Measurements from ENCODE around the gene FUBP1. TPM values are rescaled to one million over a fixed set of nuclear protein-coding genes. Genes with fewer than 3 reads are reported as not detected.
"Not testable (repeated sequence)": the region's sequence is repeated elsewhere in the genome, so short reads cannot be mapped to it uniquely, and the experiment has no call there.

FUBP1 gene, protein sequence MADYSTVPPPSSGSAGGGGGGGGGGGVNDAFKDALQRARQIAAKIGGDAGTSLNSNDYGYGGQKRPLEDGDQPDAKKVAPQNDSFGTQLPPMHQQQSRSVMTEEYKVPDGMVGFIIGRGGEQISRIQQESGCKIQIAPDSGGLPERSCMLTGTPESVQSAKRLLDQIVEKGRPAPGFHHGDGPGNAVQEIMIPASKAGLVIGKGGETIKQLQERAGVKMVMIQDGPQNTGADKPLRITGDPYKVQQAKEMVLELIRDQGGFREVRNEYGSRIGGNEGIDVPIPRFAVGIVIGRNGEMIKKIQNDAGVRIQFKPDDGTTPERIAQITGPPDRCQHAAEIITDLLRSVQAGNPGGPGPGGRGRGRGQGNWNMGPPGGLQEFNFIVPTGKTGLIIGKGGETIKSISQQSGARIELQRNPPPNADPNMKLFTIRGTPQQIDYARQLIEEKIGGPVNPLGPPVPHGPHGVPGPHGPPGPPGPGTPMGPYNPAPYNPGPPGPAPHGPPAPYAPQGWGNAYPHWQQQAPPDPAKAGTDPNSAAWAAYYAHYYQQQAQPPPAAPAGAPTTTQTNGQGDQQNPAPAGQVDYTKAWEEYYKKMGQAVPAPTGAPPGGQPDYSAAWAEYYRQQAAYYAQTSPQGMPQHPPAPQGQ
- total RNA-seq = 10 to 100 TPM; 25.6 to 64.3 (median 47.8) TPM

DNA sequence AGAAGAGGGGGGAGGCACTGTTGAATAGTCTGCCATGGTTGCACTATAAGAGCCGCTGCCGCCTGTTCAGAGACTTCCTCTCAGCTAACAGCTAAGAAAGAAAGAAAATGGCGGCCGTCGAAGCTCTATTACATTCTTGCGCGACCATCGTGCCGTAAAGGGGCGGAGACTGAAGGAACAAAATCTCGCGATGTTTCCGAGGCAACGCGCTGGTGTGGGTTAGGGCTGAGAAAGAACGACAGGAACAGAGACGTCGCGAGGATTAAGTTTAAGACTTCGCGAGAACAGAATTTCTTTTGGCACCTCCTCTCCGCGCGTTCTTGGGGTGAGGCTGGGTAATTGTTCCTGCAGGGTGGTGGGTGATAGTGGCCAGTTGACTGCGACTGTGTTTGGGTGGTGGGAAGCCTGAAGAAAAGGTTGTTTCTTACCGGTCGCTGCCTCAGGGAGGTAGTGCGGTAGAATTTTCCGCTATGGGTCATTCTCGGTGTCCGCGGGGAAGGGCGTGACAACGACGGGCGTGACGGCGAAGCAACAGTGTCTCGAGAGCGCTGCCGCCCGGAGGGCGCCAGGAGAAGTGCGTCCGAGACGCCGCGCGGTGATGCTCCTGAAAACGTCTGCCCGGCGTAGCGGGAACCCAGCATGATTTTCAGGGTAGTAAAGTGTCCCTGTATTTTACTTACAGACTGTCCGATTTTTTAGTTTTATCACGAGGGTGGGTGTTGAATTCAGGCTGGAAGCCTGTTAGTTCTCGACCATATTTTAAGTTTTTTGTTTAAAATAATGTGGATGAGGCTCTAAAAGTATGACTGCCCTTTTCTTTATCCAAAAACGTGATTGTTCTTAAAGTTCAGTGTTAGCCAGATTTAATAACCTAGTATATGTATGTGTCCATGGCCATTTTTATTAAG lies at the start of gene FUBP1:
Gene FUBP1, minus strand, starts transcription at position 104 of the 908 bp plus-strand sequence. Its CDS starts 68 bp downstream, at position 36.
- TF ChIP-seq POLR2A (IDR thresholded peaks at IDR 0.05) = peak; percentile 80 to 81
- TF ChIP-seq, protein P1, sequence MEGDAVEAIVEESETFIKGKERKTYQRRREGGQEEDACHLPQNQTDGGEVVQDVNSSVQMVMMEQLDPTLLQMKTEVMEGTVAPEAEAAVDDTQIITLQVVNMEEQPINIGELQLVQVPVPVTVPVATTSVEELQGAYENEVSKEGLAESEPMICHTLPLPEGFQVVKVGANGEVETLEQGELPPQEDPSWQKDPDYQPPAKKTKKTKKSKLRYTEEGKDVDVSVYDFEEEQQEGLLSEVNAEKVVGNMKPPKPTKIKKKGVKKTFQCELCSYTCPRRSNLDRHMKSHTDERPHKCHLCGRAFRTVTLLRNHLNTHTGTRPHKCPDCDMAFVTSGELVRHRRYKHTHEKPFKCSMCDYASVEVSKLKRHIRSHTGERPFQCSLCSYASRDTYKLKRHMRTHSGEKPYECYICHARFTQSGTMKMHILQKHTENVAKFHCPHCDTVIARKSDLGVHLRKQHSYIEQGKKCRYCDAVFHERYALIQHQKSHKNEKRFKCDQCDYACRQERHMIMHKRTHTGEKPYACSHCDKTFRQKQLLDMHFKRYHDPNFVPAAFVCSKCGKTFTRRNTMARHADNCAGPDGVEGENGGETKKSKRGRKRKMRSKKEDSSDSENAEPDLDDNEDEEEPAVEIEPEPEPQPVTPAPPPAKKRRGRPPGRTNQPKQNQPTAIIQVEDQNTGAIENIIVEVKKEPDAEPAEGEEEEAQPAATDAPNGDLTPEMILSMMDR (IDR thresholded peaks at IDR 0.05 in 4 of 5, conservative IDR thresholded peaks at IDR 0.05 in 1 of 5) = peak; percentile 68 to 83 (median 81)
- Histone ChIP-seq H3K36me3 (no peaks in the 10 kb centered on the region), H3K27ac (peak within 1 kb of the TSS; percentile 91 to 97 (median 94)), H3K4me3 (peak within 1 kb of the TSS; percentile 69 to 82 (median 79)), H3K9me3 (no peaks in the 10 kb centered on the region), H3K27me3 (no peaks in the 10 kb centered on the region), H3K4me1 (peaks cover 52 to 54% of the 10 kb centered on the region in 2 donors)
- peak; percentile 88 to 91 for ATAC-seq
- intact Hi-C loops (cut with DNase I; ENCODE audit: low total_unique reads) = loop anchor here (1.0 to 5.0 kb wide), 6 partner anchors 25 to 297 kb away; partner anchors contain the start of genes DNAJB4 and ZZZ3
- peak; percentile 95 to 96 for DNase-seq
- in situ Hi-C loops (cut with MboI; ENCODE audit: low sequenced_read_pairs in 4 of 4) = loop anchor here in 2 of 4 donors (5.0 to 25.0 kb wide), 3 partner anchors 133 to 633 kb away; partner anchors contain the start of gene IFI44L (in 1 of the 2)

DNA sequence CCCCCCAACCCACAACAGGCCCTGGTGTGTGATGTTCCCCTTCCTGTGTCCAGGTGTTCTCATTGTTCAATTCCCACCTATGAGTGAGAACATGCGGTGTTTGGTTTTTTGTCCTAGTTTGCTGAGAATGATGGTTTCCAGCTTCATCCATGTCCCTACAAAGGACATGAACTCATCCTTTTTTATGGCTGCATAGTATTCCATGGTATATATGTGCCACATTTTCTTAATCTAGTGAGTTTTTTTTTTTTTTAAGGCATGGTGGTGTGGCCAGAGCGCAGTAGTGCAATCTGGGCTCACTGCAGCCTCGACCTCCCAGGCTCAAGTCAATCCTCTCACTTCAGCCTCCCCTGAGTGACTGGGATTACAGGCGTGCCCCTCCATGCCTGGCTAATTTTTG lies 42.3 kb upstream of the FUBP1 start:
- H3K4me3 ChIP-seq; H3K9me3 ChIP-seq; in situ Hi-C loops (cut with MboI; ENCODE audit: low sequenced_read_pairs in 4 of 4); H3K27me3 ChIP-seq; ATAC-seq; intact Hi-C loops (cut with DNase I; ENCODE audit: low total_unique reads); DNase-seq; H3K27ac ChIP-seq: not testable (repeated sequence)
- Histone ChIP-seq H3K4me1 (peaks cover 7 to 11% of the 10 kb centered on the region in 2 donors), H3K36me3 (peaks cover 0 to 33% of the 10 kb centered on the region in 2 donors)

DNA sequence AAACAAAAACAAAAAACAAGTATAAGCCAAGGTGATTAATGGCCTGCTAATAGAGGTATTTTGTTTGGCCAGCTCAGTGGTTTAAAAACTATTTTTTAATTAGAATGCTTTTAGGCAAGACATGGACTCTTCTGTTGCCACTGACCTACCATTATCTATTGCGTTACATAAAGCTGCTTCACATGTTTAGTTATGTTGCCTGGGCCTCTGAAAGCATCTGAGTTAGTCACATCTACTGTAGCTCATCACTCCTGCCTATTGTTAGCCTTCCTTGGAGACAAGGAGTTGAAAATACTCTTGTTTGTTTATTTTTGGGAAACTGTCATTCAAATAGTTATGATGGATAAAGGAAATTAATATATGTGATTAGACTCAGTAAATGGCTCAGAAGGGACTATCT lies 40.2 kb upstream of the FUBP1 start:
- TF ChIP-seq, protein P1 (IDR thresholded peaks at IDR 0.05 in 4 of 5, conservative IDR thresholded peaks at IDR 0.05 in 1 of 5) = no peak
- TF ChIP-seq POLR2A (IDR thresholded peaks at IDR 0.05) = no peak
- Histone ChIP-seq H3K4me3 (no peak overlapping the region), H3K36me3 (peaks cover 0 to 51% of the 10 kb centered on the region in 2 donors), H3K27me3 (no peaks in the 10 kb centered on the region), H3K9me3 (no peaks in the 10 kb centered on the region), H3K4me1 (peaks cover 18 to 21% of the 10 kb centered on the region in 2 donors), H3K27ac (no peak overlapping the region)
- in situ Hi-C loops (cut with MboI; ENCODE audit: low sequenced_read_pairs in 4 of 4) = no loop called here
- DNase-seq = no peak
- no peak for ATAC-seq
- intact Hi-C loops (cut with DNase I; ENCODE audit: low total_unique reads) = no loop called here

DNA sequence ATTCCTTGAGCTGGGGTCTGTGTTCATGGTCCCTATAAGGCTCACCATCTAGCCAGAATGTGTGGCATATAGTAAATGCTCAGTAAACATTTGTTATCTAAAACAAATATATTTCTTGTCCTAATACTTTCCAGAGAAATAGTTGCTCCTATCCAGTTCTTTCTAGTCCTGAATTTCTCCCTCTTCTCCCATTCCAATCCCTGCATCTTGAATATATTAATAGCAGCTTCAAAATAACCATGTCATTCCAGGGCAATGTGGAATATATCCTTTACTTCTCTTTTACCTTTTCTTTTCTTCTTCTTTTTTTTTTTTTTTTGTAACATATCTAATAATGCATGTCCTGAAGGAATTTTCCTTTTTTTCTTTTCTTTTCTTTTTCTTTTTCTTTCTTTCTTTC lies 36.3 kb upstream of the FUBP1 start:
- ATAC-seq (no peak), DNase-seq (no peak)
- Histone ChIP-seq H3K36me3 (peaks cover 0 to 64% of the 10 kb centered on the region in 2 donors), H3K27ac (peak overlapping the region in 2 of 4 donors; percentile 40 to 47), H3K27me3 (no peaks in the 10 kb centered on the region), H3K4me3 (no peak overlapping the region), H3K9me3 (no peaks in the 10 kb centered on the region), H3K4me1 (peaks cover 32 to 39% of the 10 kb centered on the region in 2 donors)
- intact Hi-C loops (cut with DNase I; ENCODE audit: low total_unique reads) = no loop called here
- no peak for TF ChIP-seq POLR2A (IDR thresholded peaks at IDR 0.05)
- TF ChIP-seq, protein P1 (IDR thresholded peaks at IDR 0.05 in 4 of 5, conservative IDR thresholded peaks at IDR 0.05 in 1 of 5) = no peak
- in situ Hi-C loops (cut with MboI; ENCODE audit: low sequenced_read_pairs in 4 of 4) = no loop called here
